ENCODE measurements around the gene TM4SF1. TPM values are rescaled to one million over a fixed set of nuclear protein-coding genes. Genes with fewer than 3 reads are reported as not detected.

The TM4SF1 gene
- total RNA-seq, 1 experiment from 2014 or later: 1,063 TPM

- no peaks in the 10 kb centered on the region for H3K9me3 ChIP-seq (ENCODE audit: control insufficient read depth, insufficient read depth, low read depth, low read length)
- no peak overlapping the region for H3K4me3 ChIP-seq (ENCODE audit: low read depth in 2 of 2, low read length in 2 of 2)
- no peaks in the 10 kb centered on the region for H3K36me3 ChIP-seq (ENCODE audit: control insufficient read depth, insufficient read depth, low read length)
- BruUV-seq (replicated peaks): no TSS peak
- peak overlapping the region; percentile 100 for H3K27ac ChIP-seq (ENCODE audit: low read length)
- ATAC-seq (peak; percentile 11; the same call in 1 of the 2 replicates), DNase-seq (ENCODE audit: low read depth, low spot score) (no peak)
- CTCF ChIA-PET: no interaction called here
- POLR2A ChIA-PET: interaction anchor here (0.5 to 1.2 kb wide), 4 partner anchors 9 to 216 kb away, joined by 3 to 4 read pairs (median 3); no protein-coding TSS in a partner anchor
- no peak for TF ChIP-seq POLR2AphosphoS5 (IDR thresholded peaks at IDR 0.05; ENCODE audit: low read depth, low read length)
- TF ChIP-seq SIN3A (IDR thresholded peaks at IDR 0.05; ENCODE audit: borderline replicate concordance, insufficient read depth, low read depth, low read length): no peak
- no peak for TF ChIP-seq CTCF (IDR thresholded peaks at IDR 0.05)
- no peak for TF ChIP-seq REST (IDR thresholded peaks at IDR 0.05; ENCODE audit: insufficient read depth in 1 of 2, low read depth in 2 of 2, low read length in 1 of 2)
- no peak for TF ChIP-seq TCF7L2 (IDR thresholded peaks at IDR 0.05; ENCODE audit: low read depth, low read length)
- no peaks in the 10 kb centered on the region for H3K27me3 ChIP-seq (ENCODE audit: control insufficient read depth, insufficient read depth, low read length)
- H3K4me1 ChIP-seq (ENCODE audit: control insufficient read depth, insufficient read depth, low read length): peaks cover 32% of the 10 kb centered on the region
- in situ Hi-C loops (cut with HindIII; ENCODE audit: low pct_unique_long_range_greater_than_20kb, low sequenced_read_pairs): no loop called here
- intact Hi-C loops (cut with micrococcal nuclease; ENCODE audit: unreplicated experiment): no loop called here
Observed at GRCh38 chr3:149363053-149363452, 14.4 kb downstream of the TM4SF1 start.

- H3K27ac ChIP-seq (ENCODE audit: low read length): peak overlapping the region; percentile 100
- CTCF ChIA-PET: interaction anchor here (0.6 kb wide), 1 partner anchor 20 kb away, joined by 3 read pairs; no protein-coding TSS in a partner anchor
Observed at GRCh38 chr3:149362366-149362765, 15.1 kb downstream of the TM4SF1 start.

More at GRCh38 chr3:149362366-149362765, 15.1 kb downstream of the TM4SF1 start:
- no peaks in the 10 kb centered on the region for H3K27me3 ChIP-seq (ENCODE audit: control insufficient read depth, insufficient read depth, low read length)
- POLR2A ChIA-PET: interaction anchor here (0.7 to 1.2 kb wide), 3 partner anchors 11 to 36 kb away, joined by 3 to 4 read pairs (median 3); no protein-coding TSS in a partner anchor
- H3K4me3 ChIP-seq (ENCODE audit: low read depth in 2 of 2, low read length in 2 of 2): no peak overlapping the region
- TF ChIP-seq REST (IDR thresholded peaks at IDR 0.05; ENCODE audit: insufficient read depth in 1 of 2, low read depth in 2 of 2, low read length in 1 of 2) (no peak), POLR2AphosphoS5 (IDR thresholded peaks at IDR 0.05; ENCODE audit: low read depth, low read length) (no peak), TCF7L2 (IDR thresholded peaks at IDR 0.05; ENCODE audit: low read depth, low read length) (no peak), CTCF (IDR thresholded peaks at IDR 0.05) (no peak), SIN3A (IDR thresholded peaks at IDR 0.05; ENCODE audit: borderline replicate concordance, insufficient read depth, low read depth, low read length) (no peak)
- intact Hi-C loops (cut with micrococcal nuclease; ENCODE audit: unreplicated experiment): no loop called here
- no peak for DNase-seq (ENCODE audit: low read depth, low spot score)
- H3K9me3 ChIP-seq (ENCODE audit: control insufficient read depth, insufficient read depth, low read depth, low read length): no peaks in the 10 kb centered on the region
- peaks cover 25% of the 10 kb centered on the region for H3K4me1 ChIP-seq (ENCODE audit: control insufficient read depth, insufficient read depth, low read length)
- ATAC-seq: no peak
- in situ Hi-C loops (cut with HindIII; ENCODE audit: low pct_unique_long_range_greater_than_20kb, low sequenced_read_pairs): no loop called here
- no TSS peak for BruUV-seq (replicated peaks)
- no peaks in the 10 kb centered on the region for H3K36me3 ChIP-seq (ENCODE audit: control insufficient read depth, insufficient read depth, low read length)

All from Panc1 (cell line).